Ovary (tissue), 3 donors: Measurements from ENCODE around the gene CADPS.

ENCODE experiments used
- CTCF ChIP-seq, 3 donors: fragments of 450-650 bp in 2 of 3; fragments of 200-600 bp in 1 of 3; IDR thresholded peaks; one replicate each; pipeline versions ENCODE4 v1.5.1 to v1.8.0; 2016 to 2022; ENCODE audit warnings: antibody characterized with exemption in 3 of 3, mild to moderate bottlenecking in 1 of 3
- POLR2A ChIP-seq: fragments of 450-650 bp; IDR thresholded peaks from one replicate; pipeline ENCODE4 v1.6.1; 2017; ENCODE audit warnings: antibody characterized with exemption, mild to moderate bottlenecking, moderate library complexity
- donor health status: DM: no; HTN: no; CAD: no.

- TF ChIP-seq CTCF (IDR thresholded peaks at IDR 0.05), result no peak
- no peak for TF ChIP-seq POLR2A
These were observed 312.6 kb downstream of the CADPS start for GRCh38 chr3:62562596-62562995.
